ENCODE results near the gene C5.

GRCh38 chr9:120982836-120983235 lies 67.2 kb downstream of the C5 start:
- TF ChIP-seq ATF3 (CRISPR knock-in tag; conservative IDR thresholded peaks at IDR 0.05) (no peak), GABPB1 (CRISPR knock-in tag; IDR thresholded peaks at IDR 0.05) (no peak), CTCF (IDR thresholded peaks at IDR 0.05) (no peak)

Data from WTC11 (cell line).